ENCODE data around the gene F8.

GRCh38 chrX:154827194-154828015 is 195.1 kb downstream of the F8 start:
- TF ChIP-seq CTCF (conservative IDR thresholded peaks at IDR 0.05; ENCODE audit: low read depth, low read length) (no peak), SMC3 (IDR thresholded peaks at IDR 0.05; ENCODE audit: low read depth, low read length) (no peak), POLR2A (IDR thresholded peaks at IDR 0.05; ENCODE audit: low read depth, low read length) (no peak), RAD21 (IDR thresholded peaks at IDR 0.05; ENCODE audit: low read length) (no peak), USF2 (IDR thresholded peaks at IDR 0.05; ENCODE audit: low read depth, low read length) (no peak), NFE2L2 (IDR thresholded peaks at IDR 0.05; ENCODE audit: low read depth, low read length) (no peak), CHD1 (IDR thresholded peaks at IDR 0.05; ENCODE audit: low read depth, low read length) (no peak), MAZ (IDR thresholded peaks at IDR 0.05; ENCODE audit: borderline replicate concordance, low read depth, low read length) (no peak), BHLHE40 (IDR thresholded peaks at IDR 0.05; ENCODE audit: low read depth, low read length) (no peak), RCOR1 (IDR thresholded peaks at IDR 0.05; ENCODE audit: insufficient replicate concordance, low read length) (no peak), CEBPB (IDR thresholded peaks at IDR 0.05; ENCODE audit: low read depth, low read length) (no peak), RFX5 (IDR thresholded peaks at IDR 0.05; ENCODE audit: low read depth, low read length) (no peak)
